HG02970 (cell line): ENCODE results near the gene RSPO4.

Source experiments
- ATAC-seq: cut with Tn5 transposase; IDR thresholded peaks from one replicate; pipeline ENCODE4 v1.9.1; 2021; ENCODE audit warnings: mild to moderate bottlenecking, moderate library complexity, moderate number of reproducible peaks; ENCODE audit not compliant: unreplicated experiment, low FRiP score

The RSPO4 gene

DNA sequence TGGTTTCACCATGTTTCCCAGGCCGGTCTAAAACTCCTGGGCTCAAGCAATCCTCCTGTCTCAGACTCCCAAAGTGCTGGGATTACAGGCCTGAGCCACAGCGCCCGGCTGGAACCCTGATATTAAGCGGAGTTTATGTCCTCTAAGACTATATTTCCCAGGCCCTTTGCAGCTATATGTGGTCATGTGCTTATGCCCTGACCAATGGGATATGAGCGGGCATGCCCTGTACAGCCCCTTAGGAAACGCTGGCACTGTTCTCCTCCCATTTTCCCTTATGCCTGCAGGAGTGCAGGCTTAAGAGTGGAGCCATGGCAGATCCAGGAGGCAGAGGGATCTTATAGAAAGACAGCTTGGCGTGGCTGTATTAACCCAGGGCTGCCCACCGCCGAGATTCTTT lies 29.9 kb downstream of the RSPO4 start:
- no peak for ATAC-seq

DNA sequence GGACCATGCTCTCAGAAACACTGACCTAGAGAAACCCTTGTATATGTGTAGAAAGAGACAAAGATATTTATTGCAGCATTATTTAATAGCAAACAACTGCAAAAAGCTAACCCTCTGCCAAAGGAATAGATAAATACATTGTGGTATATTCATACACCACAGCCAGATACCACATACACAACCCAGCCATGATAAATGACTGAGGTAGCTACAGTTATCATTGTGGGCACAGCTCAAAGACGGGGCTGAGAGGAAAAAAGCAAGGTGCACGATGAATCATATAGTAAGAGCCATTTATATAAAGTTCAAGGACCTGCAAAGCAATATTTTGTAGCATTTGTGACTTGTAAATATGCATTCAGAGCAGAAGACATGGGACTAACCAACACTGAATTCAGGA lies 30.8 kb downstream of the RSPO4 start:
- ATAC-seq = no peak

GRCh38 chr20:969868-970267 lies 32.2 kb downstream of the RSPO4 start:
- ATAC-seq = no peak

DNA sequence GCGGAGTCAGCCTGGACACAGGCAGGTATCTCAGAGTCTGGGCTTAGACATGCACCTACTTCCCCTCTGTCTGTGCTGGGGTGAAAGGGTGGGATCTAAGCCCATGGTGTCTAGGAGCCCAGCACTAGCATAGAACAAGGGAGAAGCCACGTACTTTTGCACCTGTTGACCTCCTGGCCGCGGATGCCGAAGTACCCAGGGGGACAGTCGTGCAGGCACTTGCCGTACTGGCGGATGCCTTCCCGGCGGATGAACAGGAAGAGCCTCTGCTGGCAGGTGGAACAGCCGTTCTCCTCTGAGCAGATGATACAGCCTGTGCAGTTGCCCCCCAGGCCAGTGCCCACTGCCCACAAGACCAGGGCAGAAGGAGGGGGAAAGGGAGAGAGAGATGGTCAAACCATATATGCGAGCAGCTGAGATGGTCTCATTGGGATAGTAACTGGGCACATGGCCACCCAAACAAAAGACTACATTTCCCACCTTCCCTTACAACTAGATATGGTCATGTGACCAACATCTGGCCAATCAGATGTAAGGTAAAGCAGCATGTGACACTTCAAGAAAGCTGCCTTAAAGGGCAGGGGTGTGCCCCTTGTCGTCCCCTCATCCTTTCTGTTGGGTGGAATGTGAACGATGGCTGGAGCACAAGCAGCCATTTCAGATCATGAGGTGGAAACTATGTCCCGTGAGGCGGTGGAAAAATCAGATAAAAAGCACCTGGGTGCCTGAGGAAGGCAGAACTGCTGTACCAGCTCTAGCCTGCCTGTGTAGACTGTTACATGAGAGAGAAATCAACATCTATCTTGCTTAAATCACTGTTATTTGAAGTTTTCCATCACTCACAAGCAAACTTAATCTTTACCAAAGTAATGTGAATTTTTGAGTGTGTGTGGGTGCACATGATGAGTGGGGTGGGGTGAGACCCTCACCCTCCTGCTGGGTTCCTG lies 34.0 kb downstream of the RSPO4 start:
- ATAC-seq = no peak

DNA sequence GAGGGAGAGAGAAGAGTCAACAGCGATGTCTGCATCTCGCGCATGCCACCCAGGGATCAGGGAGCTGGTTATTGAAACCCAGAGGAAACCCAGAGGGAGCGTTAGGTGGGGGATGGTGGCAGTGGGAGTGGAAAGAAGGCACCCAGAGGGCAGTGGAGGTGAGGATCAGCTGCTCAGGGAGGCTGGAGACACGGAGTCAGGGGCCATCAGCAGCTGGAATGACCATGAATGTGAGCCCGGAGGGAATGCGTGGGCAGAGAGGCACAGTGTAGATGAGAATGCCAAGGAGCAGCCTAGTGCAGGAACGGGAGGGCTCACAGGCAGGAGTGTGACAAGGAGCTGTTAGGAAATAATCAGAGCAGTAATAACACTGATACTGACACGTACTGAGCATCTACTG lies 36.2 kb downstream of the RSPO4 start:
- no peak for ATAC-seq

DNA sequence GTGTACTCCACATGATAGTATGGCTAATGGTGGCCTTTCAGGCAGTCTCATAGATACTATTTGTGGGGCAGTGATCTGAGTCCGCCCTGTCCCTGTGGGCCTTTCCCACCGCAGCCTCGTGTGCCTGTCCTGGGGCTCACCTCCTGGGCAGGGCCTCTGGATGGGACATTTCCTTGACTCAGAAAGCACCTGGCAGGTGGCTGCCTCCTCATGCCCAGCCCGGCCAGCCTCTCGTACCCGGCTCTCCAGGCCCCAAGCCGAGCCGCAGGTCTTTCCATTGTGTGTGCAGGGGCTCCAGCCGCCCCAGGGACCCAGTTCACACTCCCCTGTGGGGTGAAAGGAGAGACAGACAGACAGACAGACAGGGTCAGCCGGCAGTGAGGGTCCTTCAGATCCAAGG lies 38.3 kb downstream of the RSPO4 start:
- no peak for ATAC-seq

- no peak for ATAC-seq
Measured at GRCh38 chr20:962683-963082, 39.4 kb downstream of the RSPO4 start.

GRCh38 chr20:962223-962622 lies 39.9 kb downstream of the RSPO4 start:
- ATAC-seq = no peak

- no peak for ATAC-seq
Measured at GRCh38 chr20:961768-962167, 40.3 kb downstream of the RSPO4 start.

- no peak for ATAC-seq
Measured at GRCh38 chr20:959996-960615, 42.0 kb downstream of the RSPO4 start.

GRCh38 chr20:958936-959815 lies 42.9 kb downstream of the RSPO4 start:
- ATAC-seq = no peak

- ATAC-seq = no peak
Measured at GRCh38 chr20:957544-957943, 44.6 kb downstream of the RSPO4 start.

DNA sequence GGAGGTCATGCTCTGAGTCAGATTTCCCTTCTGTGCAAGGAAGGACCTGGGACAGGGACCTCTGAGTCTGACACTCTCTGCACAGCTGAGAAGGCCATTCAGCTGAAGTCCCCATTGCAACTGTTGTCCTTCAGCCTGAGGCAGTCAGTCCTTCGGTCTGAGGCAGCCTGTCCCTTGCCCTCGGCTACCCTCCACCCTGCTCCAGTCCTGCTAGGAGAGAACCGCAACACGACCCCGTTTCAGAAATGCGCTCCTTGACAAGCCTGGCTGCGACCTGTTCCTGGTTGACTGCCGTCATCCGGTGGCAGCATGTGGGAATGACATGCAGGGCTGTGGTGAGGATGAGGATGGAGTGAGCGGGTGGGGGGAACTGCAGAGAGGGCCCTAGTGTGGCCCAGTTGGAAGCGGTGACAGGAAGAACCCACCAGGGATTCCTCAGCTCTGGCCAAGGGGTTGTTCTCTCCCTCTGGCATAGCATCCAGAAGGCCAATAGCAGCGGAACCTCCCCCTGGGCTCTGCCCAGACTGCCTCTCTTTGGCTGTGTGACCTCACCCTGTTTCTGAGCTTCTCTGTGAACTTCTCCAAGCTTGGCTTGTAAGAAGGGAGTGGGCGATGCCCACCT lies 45.7 kb downstream of the RSPO4 start:
- ATAC-seq = no peak

DNA sequence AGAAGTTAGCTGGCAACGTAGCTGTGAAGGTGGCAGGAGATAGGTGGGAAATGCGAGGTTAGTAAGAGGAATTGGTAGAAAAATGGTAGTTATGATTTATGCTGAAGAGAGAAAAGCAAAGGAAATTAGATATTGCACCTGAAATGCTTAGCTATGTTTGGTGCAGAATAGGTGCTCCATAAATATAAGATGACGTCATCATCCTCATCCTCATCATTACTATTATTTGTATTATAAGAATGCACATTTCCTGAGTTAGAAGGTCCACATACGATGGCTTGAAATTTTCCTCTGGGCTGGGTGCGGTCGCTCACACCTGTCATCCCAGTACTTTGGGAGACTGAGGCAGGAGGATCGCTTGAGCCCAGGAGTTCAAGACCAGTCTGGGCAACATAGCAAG lies 46.5 kb downstream of the RSPO4 start:
- no peak for ATAC-seq

GRCh38 chr20:955111-955510 lies 47.0 kb downstream of the RSPO4 start:
- no peak for ATAC-seq

DNA sequence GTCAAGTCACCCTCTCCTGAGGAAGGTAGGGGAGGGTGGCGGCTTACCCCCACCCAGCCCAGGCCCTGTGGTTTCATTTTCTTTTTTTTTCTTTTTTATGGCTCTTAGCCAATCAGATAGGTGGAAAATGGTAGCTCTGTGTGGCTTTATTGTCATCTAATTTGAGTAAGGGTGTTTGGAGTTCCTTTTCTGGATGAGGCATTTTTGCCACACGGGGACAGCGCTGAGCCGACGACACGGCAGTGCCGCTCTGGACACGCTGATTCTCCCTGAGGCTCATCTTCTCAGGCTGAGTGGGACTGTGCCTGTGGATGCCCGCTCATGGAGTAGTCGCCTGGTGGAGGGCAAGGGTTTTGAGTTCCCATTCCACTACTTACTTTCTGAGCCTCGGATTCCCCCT lies 48.4 kb downstream of the RSPO4 start:
- ATAC-seq = no peak

DNA sequence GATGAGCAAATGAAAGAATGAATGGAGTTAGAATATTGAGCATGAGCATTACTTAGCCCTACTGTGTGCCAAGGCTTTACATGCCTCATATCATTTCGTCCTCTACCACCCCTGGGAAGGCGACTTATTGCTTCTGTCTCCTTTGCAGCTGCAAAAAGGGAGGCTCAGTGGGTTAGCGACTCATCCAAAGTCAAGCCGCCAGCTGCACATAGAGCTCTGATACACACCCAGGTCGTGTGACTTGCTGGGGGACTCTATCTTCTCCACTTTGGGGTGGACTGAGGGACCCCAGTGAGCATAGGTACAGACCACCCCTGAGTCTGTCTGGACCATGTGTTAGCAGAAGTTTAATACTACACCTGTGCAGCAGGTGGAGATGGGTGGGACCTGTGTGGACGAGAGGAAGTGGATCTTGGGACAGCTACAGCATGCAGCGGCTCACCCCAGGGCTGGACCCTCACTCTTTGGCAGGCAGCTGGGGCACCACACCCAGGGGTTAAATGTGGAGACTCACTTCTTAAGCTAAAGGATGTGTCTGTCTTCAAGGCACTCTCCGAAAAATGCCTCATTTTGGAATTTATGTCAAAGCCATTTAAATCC lies 49.8 kb downstream of the RSPO4 start:
- no peak for ATAC-seq

GRCh38 chr20:951384-952169 lies 50.5 kb downstream of the RSPO4 start:
- no peak for ATAC-seq

GRCh38 chr20:949717-950116 lies 52.4 kb downstream of the RSPO4 start:
- no peak for ATAC-seq
